HepG2 (cell line): ENCODE results near the gene SPHK1. TPM values are rescaled to one million over a fixed set of nuclear protein-coding genes. Genes with fewer than 3 reads are reported as not detected.

Experiments used
- ATAC-seq: fragments of 200-7000 bp; cut with Tn5 transposase; 3 replicates; pipeline ENCODE4 v1.9.1; 2020; ENCODE audit warnings: mild to moderate bottlenecking, moderate library complexity
- BruUV-seq: library from RNA; stranded (reverse); fragments of 400-500 nt; replicated peaks from 2 replicates; lab custom pipeline; 2021; lab: Mats Ljungman, UMichigan
- CTCF ChIA-PET: fragments of 300-600 bp; formaldehyde crosslinking; extraction: SDS; loops from one replicate; lab custom pipeline; 2021; ENCODE audit warnings: low total read pairs, inconsistent platforms, low intra/inter-chr PET ratio; lab: Yijun Ruan, JAX
- POLR2A ChIA-PET: fragments of 350-600 bp; sonication (Branson Sonifier 250); formaldehyde crosslinking; loops from one replicate; lab custom pipeline; 2020; ENCODE audit warnings: antibody characterized with exemption, inconsistent platforms; lab: Yijun Ruan, JAX
- DNase-seq: peaks from one replicate; pipeline ENCODE4 v3.0.0-alpha.2; 2015; ENCODE audit warnings: low spot score
- FAIRE-seq: peaks from 3 replicates; lab custom pipeline; 2011; peaks lifted over from hg19 to GRCh38; lab: Jason Lieb, UNC
- H2AFZ ChIP-seq: one replicate; pipeline ENCODE4 v1.6.1; 2011; ENCODE audit warnings: low read length, inconsistent platforms
- H3K27ac ChIP-seq: fragments of 300-600 bp; 3 replicates; pipeline ENCODE4 v1.8.0; 2011; ENCODE audit warnings: mixed run types, mild to moderate bottlenecking, mixed read lengths, low read length, inconsistent platforms; ENCODE audit not compliant: insufficient read depth; ENCODE audit errors: extremely low read length
- H3K27me3 ChIP-seq, 2 experiments: fragments of 200-600 bp in 1 of 2; 2 replicates in 1 of 2; 3 replicates in 1 of 2; pipeline versions ENCODE4 v1.6.0 to v1.8.0; 2011; ENCODE audit warnings: low read length in 2 of 2, mild to moderate bottlenecking in 2 of 2, moderate library complexity in 2 of 2, inconsistent platforms in 1 of 2; ENCODE audit not compliant: insufficient read depth in 2 of 2, control insufficient read depth in 1 of 2
- H3K36me3 ChIP-seq, 2 experiments: fragments of 200-600 bp in 1 of 2; replicated peaks in 1 of 2; 2 replicates in 1 of 2; 3 replicates in 1 of 2; pipeline versions ENCODE4 v1.5.1 to v1.8.0; 2011; ENCODE audit warnings: low read length in 2 of 2, inconsistent platforms in 1 of 2; ENCODE audit not compliant: insufficient read depth in 2 of 2, control insufficient read depth in 1 of 2
- H3K4me1 ChIP-seq: 2 replicates; pipeline ENCODE4 v1.5.1; 2012; ENCODE audit warnings: low read length, inconsistent platforms; ENCODE audit not compliant: insufficient read depth
- H3K4me2 ChIP-seq: 2 replicates; pipeline ENCODE4 v1.6.0; 2011; ENCODE audit warnings: low read depth, low read length, inconsistent platforms
- H3K4me3 ChIP-seq, 3 experiments: fragments of 200-600 bp in 1 of 3; sonication (generic), shearing (Covaris generic) in 1 of 3; replicated peaks in 1 of 3; 2 replicates each; pipeline ENCODE4 v1.5.1; 2011 to 2016; ENCODE audit warnings: low read length in 3 of 3, inconsistent platforms in 2 of 3, low read depth in 2 of 3, mild to moderate bottlenecking in 2 of 3, control low read depth in 1 of 3, mixed read lengths in 1 of 3; ENCODE audit not compliant: insufficient read depth in 1 of 3
- H3K79me2 ChIP-seq: one replicate; pipeline ENCODE4 v1.6.1; 2011; ENCODE audit warnings: low read length, inconsistent platforms; ENCODE audit not compliant: insufficient read depth
- H3K9ac ChIP-seq: 2 replicates; pipeline ENCODE4 v1.6.0; 2011; ENCODE audit warnings: mild to moderate bottlenecking, low read depth, low read length, inconsistent platforms; ENCODE audit not compliant: insufficient read depth
- H3K9me3 ChIP-seq: 2 replicates; pipeline ENCODE4 v1.5.1; 2012; ENCODE audit warnings: mild to moderate bottlenecking, low read length
- H4K20me1 ChIP-seq: 2 replicates; pipeline ENCODE4 v1.6.0; 2011; ENCODE audit warnings: inconsistent platforms, mild to moderate bottlenecking, low read length, moderate library complexity; ENCODE audit not compliant: insufficient read depth
- CHD2 ChIP-seq: IDR thresholded peaks from 2 replicates; pipeline ENCODE4 v1.6.1; 2011; ENCODE audit warnings: low read depth, low read length, improper control_type of control experiment
- HDAC1 ChIP-seq: sonication (generic); formaldehyde crosslinking; IDR thresholded peaks from 2 replicates; pipeline ENCODE4 v1.5.1; 2020; ENCODE audit warnings: mild to moderate bottlenecking, missing genetic modification reagents
- HNF1B ChIP-seq: sonication (generic); formaldehyde crosslinking; IDR thresholded peaks from 2 replicates; pipeline ENCODE4 v1.5.1; 2020; ENCODE audit warnings: mild to moderate bottlenecking, moderate library complexity, missing genetic modification reagents
- MLX ChIP-seq: IDR thresholded peaks from 2 replicates; pipeline ENCODE4 v1.6.1; 2016
- THAP8 ChIP-seq: sonication (generic); formaldehyde crosslinking; IDR thresholded peaks from 2 replicates; pipeline ENCODE4 v1.5.1; 2020; ENCODE audit warnings: missing genetic modification reagents, mild to moderate bottlenecking, borderline replicate concordance
- ZBTB2 ChIP-seq: sonication (generic); formaldehyde crosslinking; IDR thresholded peaks from 2 replicates; pipeline ENCODE4 v1.8.0; 2022; ENCODE audit warnings: low read depth, missing genetic modification reagents
- ZBTB20 ChIP-seq: sonication (generic); formaldehyde crosslinking; IDR thresholded peaks from 2 replicates; pipeline ENCODE4 v1.8.1; 2023; ENCODE audit warnings: missing genetic modification reagents, low read depth, mild to moderate bottlenecking, borderline replicate concordance
- ZBTB43 ChIP-seq: sonication (generic); formaldehyde crosslinking; conservative IDR thresholded peaks from 2 replicates; pipeline ENCODE4 v1.4.0; 2020; ENCODE audit warnings: missing genetic modification reagents
- ZFP82 ChIP-seq: sonication (generic); formaldehyde crosslinking; IDR thresholded peaks from 2 replicates; pipeline ENCODE4 v1.5.1; 2020; ENCODE audit warnings: mild to moderate bottlenecking, missing genetic modification reagents, borderline replicate concordance
- ZNF253 ChIP-seq: sonication (generic); formaldehyde crosslinking; IDR thresholded peaks from 2 replicates; pipeline ENCODE4 v1.8.0; 2022; ENCODE audit warnings: mild to moderate bottlenecking, missing genetic modification reagents, borderline replicate concordance
- ZNF276 ChIP-seq: sonication (generic); formaldehyde crosslinking; IDR thresholded peaks from 2 replicates; pipeline ENCODE4 v1.4.0; 2020; ENCODE audit warnings: mild to moderate bottlenecking, low read depth, missing genetic modification reagents
- ZNF33A ChIP-seq: sonication (generic); formaldehyde crosslinking; IDR thresholded peaks from 2 replicates; pipeline ENCODE4 v1.5.1; 2020; ENCODE audit warnings: missing genetic modification reagents, mild to moderate bottlenecking, moderate library complexity, borderline replicate concordance
- ZNF354B ChIP-seq: sonication (generic); formaldehyde crosslinking; IDR thresholded peaks from 2 replicates; pipeline ENCODE4 v1.8.0; 2022; ENCODE audit warnings: mild to moderate bottlenecking, missing genetic modification reagents
- ZNF891 ChIP-seq: sonication (generic); formaldehyde crosslinking; IDR thresholded peaks from 2 replicates; pipeline ENCODE4 v1.5.0; 2020; ENCODE audit warnings: mild to moderate bottlenecking, missing genetic modification reagents
- WGBS: methylation state at CpG from one replicate; pipeline ENCODE4 v1.1.6; 2017; ENCODE audit warnings: low lambda C conversion rate; 5-methylcytosine and 5-hydroxymethylcytosine counted together
- in situ Hi-C: cut with HindIII; loops from 2 replicates; pipeline ENCODE4 v1.10.0; 2017; ENCODE audit warnings: low pct_unique_long_range_greater_than_20kb; ENCODE audit not compliant: extremely low pct_ligation_motif_present
- intact Hi-C: fragments of 100-400 bp; cut with micrococcal nuclease; formaldehyde crosslinking; loops from one replicate; pipeline ENCODE4 v1.10.0; 2022; ENCODE audit not compliant: unreplicated experiment
- polyA plus RNA-seq, 8 experiments: library from polyadenylated mRNA; depleted of rRNA in 3 of 8; stranded (reverse) in 7 of 8; unstranded in 1 of 8; fragments of >200 nt; fragmentation: Illumina TruSeq in 4 of 8; extraction: Trizol in 4 of 8; gene quantifications; 2 replicates each; pipeline versions ENCODE4 v1.2.1 to v1.2.3, GENCODE V29; 2011 to 2016; ENCODE audit warnings: low read depth in 4 of 8, missing spikeins in 1 of 8, mixed read lengths in 1 of 8; ENCODE audit not compliant: insufficient read depth in 1 of 8
- total RNA-seq, 5 experiments: library from RNA; depleted of rRNA; stranded (reverse); fragments of >200 nt; fragmentation: Illumina TruSeq; extraction: Trizol; gene quantifications; 2 replicates each; pipeline ENCODE4 v1.2.3, GENCODE V29; 2016; ENCODE audit warnings: low read depth in 1 of 5

SPHK1 gene
- total and polyA plus RNA-seq, 2 of the 13 experiments (the other 11 are each of a cell fraction or from before 2014, with no cell fraction given) = 129 to 160 TPM

- Histone ChIP-seq H3K27me3 (no peaks in the 10 kb centered on the region; a peak in 1 of 5 replicates), H3K36me3 (peaks cover 3 to 7% of the 10 kb centered on the region in 2 experiments; a peak in 3 of 5 replicates), H3K9ac (peak overlapping the region; percentile 96), H3K4me1 (peaks cover 55% of the 10 kb centered on the region), H3K27ac (peak overlapping the region; percentile 99), H3K79me2 (peaks cover 49% of the 10 kb centered on the region), H3K4me3 (peak overlapping the region; percentile 87 to 99 (median 98)), H3K4me2 (peak overlapping the region; percentile 96), H3K9me3 (no peaks in the 10 kb centered on the region), H2AFZ (no peak overlapping the region), H4K20me1 (no peaks in the 10 kb centered on the region)
- ChIA-PET CTCF (interaction anchor here (1.8 kb wide), 1 partner anchor 33 kb away, joined by 6 read pairs; no protein-coding TSS in a partner anchor), POLR2A (interaction anchor here (0.8 to 24.7 kb wide), 17 partner anchors 9 to 261 kb away, joined by 3 to 1379 read pairs (median 6); partner anchors contain the start of genes RHBDF2 and SPHK1)
- DNase-seq (no peak), ATAC-seq (peak; percentile 21), FAIRE-seq (no peak)
- no TSS peak for BruUV-seq
- in situ Hi-C loops = loop anchor here (5.0 kb wide), 1 partner anchor 34 kb away; no protein-coding TSS in a partner anchor
- WGBS = 0% methylated on average over 9 of the region's 51 CpGs
- intact Hi-C loops = no loop called here
- TF ChIP-seq ZNF891 (CRISPR knock-in tag) (peak; percentile 60; the same call in 1 of the 2 replicates), ZBTB2 (CRISPR knock-in tag) (peak; percentile 9; the same call in 1 of the 2 replicates), HDAC1 (CRISPR knock-in tag) (peak; percentile 49; the same call in 1 of the 2 replicates), ZBTB43 (CRISPR knock-in tag) (0 out of 2 replicates have a peak, but pooled peaks have one; percentile 28), MLX (CRISPR knock-in tag) (no peak), ZFP82 (CRISPR knock-in tag) (peak; percentile 93), ZNF33A (CRISPR knock-in tag) (0 out of 2 replicates have a peak, but pooled peaks have one; percentile 51), ZNF354B (CRISPR knock-in tag) (peak; percentile 61; the same call in 1 of the 2 replicates), HNF1B (CRISPR knock-in tag) (peak; percentile 65; the same call in 1 of the 2 replicates), ZNF276 (CRISPR knock-in tag) (0 out of 2 replicates have a peak, but pooled peaks have one; percentile 9), ZNF253 (CRISPR knock-in tag) (0 out of 2 replicates have a peak, but pooled peaks have one; percentile 26), ZBTB20 (CRISPR knock-in tag) (0 out of 2 replicates have a peak, but pooled peaks have one; percentile 31), THAP8 (0 out of 2 replicates have a peak, but pooled peaks have one; percentile 11), CHD2 (no peak)
Observed at GRCh38 chr17:76353004-76353598, 31.3 kb upstream of the SPHK1 start.
